ENCODE measurements around the gene NPLOC4.

The NPLOC4 gene

DNA sequence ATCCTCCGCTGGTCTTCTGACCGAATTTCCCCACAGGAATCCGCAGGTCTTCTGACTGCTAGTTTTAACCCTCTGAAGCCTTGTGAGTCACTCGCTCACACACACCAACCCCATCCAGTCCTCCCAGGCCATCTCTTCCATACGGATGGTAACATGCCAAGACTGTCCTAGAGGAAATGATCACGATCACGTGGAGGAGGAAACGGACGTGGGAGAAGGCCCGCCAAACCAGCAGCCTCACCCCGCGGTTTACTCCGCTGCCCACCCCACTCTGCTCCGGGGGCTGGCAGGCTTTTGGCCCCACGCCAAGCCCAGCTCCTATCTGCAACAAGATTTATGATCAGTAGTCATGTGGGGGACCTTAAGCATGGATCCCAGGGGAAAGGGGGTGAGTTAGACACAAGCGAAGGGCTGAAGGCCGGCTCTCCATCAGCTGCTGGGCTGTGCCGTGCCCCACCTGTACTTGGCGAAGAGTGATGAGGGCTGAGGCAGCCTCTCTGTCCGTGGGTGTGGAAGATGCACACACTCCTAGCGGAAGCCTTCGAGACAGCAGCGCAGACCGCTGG, 83.2 kb downstream of the NPLOC4 start (continued):
- TF ChIP-seq ZNF518A (tag by site-specific recombination; conservative IDR thresholded peaks at IDR 0.05; ENCODE audit: low read depth), result no peak
- no peak for TF ChIP-seq MZF1 (tag by site-specific recombination; IDR thresholded peaks at IDR 0.05; ENCODE audit: borderline replicate concordance)
- TF ChIP-seq ZBTB20 (tag by site-specific recombination; IDR thresholded peaks at IDR 0.05), result peak; percentile 45; the same call in 1 of the 2 replicates
- TF ChIP-seq WT1 (tag by site-specific recombination; IDR thresholded peaks at IDR 0.05), result peak; percentile 24; the same call in 1 of the 2 replicates
- TF ChIP-seq ZSCAN23 (tag by site-specific recombination; IDR thresholded peaks at IDR 0.05), result 0 out of 2 replicates have a peak, but pooled peaks have one; percentile 20
- TF ChIP-seq GLIS1 (tag by site-specific recombination; IDR thresholded peaks at IDR 0.05), result peak; percentile 77
- TF ChIP-seq ZBTB21 (tag by site-specific recombination; IDR thresholded peaks at IDR 0.05), result 0 out of 2 replicates have a peak, but pooled peaks have one; percentile 18
- TF ChIP-seq ZNF433 (tag by site-specific recombination; IDR thresholded peaks at IDR 0.05; ENCODE audit: low read depth), result no peak
- TF ChIP-seq, protein P1, sequence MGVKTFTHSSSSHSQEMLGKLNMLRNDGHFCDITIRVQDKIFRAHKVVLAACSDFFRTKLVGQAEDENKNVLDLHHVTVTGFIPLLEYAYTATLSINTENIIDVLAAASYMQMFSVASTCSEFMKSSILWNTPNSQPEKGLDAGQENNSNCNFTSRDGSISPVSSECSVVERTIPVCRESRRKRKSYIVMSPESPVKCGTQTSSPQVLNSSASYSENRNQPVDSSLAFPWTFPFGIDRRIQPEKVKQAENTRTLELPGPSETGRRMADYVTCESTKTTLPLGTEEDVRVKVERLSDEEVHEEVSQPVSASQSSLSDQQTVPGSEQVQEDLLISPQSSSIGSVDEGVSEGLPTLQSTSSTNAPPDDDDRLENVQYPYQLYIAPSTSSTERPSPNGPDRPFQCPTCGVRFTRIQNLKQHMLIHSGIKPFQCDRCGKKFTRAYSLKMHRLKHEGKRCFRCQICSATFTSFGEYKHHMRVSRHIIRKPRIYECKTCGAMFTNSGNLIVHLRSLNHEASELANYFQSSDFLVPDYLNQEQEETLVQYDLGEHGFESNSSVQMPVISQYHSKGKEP (tag by site-specific recombination; IDR thresholded peaks at IDR 0.05), result 0 out of 2 replicates have a peak, but pooled peaks have one; percentile 27
- TF ChIP-seq ZFHX2 (tag by site-specific recombination; conservative IDR thresholded peaks at IDR 0.05), result peak; percentile 96
- TF ChIP-seq ZNF596 (tag by site-specific recombination; IDR thresholded peaks at IDR 0.05), result no peak
- TF ChIP-seq, protein P2, sequence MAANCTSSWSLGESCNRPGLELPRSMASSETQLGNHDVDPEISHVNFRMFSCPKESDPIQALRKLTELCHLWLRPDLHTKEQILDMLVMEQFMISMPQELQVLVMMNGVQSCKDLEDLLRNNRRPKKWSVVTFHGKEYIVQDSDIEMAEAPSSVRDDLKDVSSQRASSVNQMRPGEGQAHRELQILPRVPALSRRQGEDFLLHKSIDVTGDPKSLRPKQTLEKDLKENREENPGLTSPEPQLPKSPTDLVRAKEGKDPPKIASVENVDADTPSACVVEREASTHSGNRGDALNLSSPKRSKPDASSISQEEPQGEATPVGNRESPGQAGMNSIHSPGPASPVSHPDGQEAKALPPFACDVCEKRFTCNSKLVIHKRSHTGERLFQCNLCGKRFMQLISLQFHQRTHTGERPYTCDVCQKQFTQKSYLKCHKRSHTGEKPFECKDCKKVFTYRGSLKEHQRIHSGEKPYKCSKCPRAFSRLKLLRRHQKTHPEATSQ (tag by site-specific recombination; IDR thresholded peaks at IDR 0.05), result no peak
- TF ChIP-seq TCF7L2 (IDR thresholded peaks at IDR 0.05; ENCODE audit: borderline replicate concordance, low read depth, low read length), result no peak
- TF ChIP-seq FEZF1 (tag by site-specific recombination; IDR thresholded peaks at IDR 0.05), result peak; percentile 29; the same call in 1 of the 2 replicates
- TF ChIP-seq ZNF600 (tag by site-specific recombination; IDR thresholded peaks at IDR 0.05), result 0 out of 2 replicates have a peak, but pooled peaks have one; percentile 68
- no peak for TF ChIP-seq ZNF621 (tag by site-specific recombination; IDR thresholded peaks at IDR 0.05)
- no peak for TF ChIP-seq ZNF623 (tag by site-specific recombination; IDR thresholded peaks at IDR 0.05)
- TF ChIP-seq ZNF223 (tag by site-specific recombination; IDR thresholded peaks at IDR 0.05), result no peak
- TF ChIP-seq ZNF776 (tag by site-specific recombination; IDR thresholded peaks at IDR 0.05; ENCODE audit: borderline replicate concordance), result no peak
- TF ChIP-seq ZNF202 (tag by site-specific recombination; IDR thresholded peaks at IDR 0.05; ENCODE audit: borderline replicate concordance), result no peak
- TF ChIP-seq, protein P3, sequence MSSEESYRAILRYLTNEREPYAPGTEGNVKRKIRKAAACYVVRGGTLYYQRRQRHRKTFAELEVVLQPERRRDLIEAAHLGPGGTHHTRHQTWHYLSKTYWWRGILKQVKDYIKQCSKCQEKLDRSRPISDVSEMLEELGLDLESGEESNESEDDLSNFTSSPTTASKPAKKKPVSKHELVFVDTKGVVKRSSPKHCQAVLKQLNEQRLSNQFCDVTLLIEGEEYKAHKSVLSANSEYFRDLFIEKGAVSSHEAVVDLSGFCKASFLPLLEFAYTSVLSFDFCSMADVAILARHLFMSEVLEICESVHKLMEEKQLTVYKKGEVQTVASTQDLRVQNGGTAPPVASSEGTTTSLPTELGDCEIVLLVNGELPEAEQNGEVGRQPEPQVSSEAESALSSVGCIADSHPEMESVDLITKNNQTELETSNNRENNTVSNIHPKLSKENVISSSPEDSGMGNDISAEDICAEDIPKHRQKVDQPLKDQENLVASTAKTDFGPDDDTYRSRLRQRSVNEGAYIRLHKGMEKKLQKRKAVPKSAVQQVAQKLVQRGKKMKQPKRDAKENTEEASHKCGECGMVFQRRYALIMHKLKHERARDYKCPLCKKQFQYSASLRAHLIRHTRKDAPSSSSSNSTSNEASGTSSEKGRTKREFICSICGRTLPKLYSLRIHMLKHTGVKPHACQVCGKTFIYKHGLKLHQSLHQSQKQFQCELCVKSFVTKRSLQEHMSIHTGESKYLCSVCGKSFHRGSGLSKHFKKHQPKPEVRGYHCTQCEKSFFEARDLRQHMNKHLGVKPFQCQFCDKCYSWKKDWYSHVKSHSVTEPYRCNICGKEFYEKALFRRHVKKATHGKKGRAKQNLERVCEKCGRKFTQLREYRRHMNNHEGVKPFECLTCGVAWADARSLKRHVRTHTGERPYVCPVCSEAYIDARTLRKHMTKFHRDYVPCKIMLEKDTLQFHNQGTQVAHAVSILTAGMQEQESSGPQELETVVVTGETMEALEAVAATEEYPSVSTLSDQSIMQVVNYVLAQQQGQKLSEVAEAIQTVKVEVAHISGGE (tag by site-specific recombination; conservative IDR thresholded peaks at IDR 0.05; ENCODE audit: low read depth), result peak; percentile 59
- TF ChIP-seq ZNF174 (tag by site-specific recombination; IDR thresholded peaks at IDR 0.05), result no peak
- TF ChIP-seq, protein P4, sequence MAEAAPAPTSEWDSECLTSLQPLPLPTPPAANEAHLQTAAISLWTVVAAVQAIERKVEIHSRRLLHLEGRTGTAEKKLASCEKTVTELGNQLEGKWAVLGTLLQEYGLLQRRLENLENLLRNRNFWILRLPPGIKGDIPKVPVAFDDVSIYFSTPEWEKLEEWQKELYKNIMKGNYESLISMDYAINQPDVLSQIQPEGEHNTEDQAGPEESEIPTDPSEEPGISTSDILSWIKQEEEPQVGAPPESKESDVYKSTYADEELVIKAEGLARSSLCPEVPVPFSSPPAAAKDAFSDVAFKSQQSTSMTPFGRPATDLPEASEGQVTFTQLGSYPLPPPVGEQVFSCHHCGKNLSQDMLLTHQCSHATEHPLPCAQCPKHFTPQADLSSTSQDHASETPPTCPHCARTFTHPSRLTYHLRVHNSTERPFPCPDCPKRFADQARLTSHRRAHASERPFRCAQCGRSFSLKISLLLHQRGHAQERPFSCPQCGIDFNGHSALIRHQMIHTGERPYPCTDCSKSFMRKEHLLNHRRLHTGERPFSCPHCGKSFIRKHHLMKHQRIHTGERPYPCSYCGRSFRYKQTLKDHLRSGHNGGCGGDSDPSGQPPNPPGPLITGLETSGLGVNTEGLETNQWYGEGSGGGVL (tag by site-specific recombination; IDR thresholded peaks at IDR 0.05), result peak; percentile 93
- TF ChIP-seq ZNF169 (tag by site-specific recombination; IDR thresholded peaks at IDR 0.05), result no peak
- TF ChIP-seq BCL11B (tag by site-specific recombination; IDR thresholded peaks at IDR 0.05; ENCODE audit: low read depth), result no peak; the same call in 1 of the 2 replicates

Measured in HEK293 (cell line).